ENCODE data around the gene DRG1.

DRG1 gene

GRCh38 chr22:31440681-31441080, 41.3 kb downstream of the DRG1 start:
- H3K4me3 ChIP-seq (replicated peaks; ENCODE audit: low read depth, low read length) = no peak overlapping the region
- TF ChIP-seq, protein P1, sequence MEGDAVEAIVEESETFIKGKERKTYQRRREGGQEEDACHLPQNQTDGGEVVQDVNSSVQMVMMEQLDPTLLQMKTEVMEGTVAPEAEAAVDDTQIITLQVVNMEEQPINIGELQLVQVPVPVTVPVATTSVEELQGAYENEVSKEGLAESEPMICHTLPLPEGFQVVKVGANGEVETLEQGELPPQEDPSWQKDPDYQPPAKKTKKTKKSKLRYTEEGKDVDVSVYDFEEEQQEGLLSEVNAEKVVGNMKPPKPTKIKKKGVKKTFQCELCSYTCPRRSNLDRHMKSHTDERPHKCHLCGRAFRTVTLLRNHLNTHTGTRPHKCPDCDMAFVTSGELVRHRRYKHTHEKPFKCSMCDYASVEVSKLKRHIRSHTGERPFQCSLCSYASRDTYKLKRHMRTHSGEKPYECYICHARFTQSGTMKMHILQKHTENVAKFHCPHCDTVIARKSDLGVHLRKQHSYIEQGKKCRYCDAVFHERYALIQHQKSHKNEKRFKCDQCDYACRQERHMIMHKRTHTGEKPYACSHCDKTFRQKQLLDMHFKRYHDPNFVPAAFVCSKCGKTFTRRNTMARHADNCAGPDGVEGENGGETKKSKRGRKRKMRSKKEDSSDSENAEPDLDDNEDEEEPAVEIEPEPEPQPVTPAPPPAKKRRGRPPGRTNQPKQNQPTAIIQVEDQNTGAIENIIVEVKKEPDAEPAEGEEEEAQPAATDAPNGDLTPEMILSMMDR (IDR thresholded peaks at IDR 0.05; ENCODE audit: low read length, missing control alignments) = no peak
- no peak for DNase-seq (ENCODE audit: low read depth)

GRCh38 chr22:31441652-31442051, 42.2 kb downstream of the DRG1 start:
- TF ChIP-seq, protein P1 (IDR thresholded peaks at IDR 0.05; ENCODE audit: low read length, missing control alignments) = no peak
- DNase-seq (ENCODE audit: low read depth) = no peak
- H3K4me3 ChIP-seq (replicated peaks; ENCODE audit: low read depth, low read length) = no peak overlapping the region

DNA sequence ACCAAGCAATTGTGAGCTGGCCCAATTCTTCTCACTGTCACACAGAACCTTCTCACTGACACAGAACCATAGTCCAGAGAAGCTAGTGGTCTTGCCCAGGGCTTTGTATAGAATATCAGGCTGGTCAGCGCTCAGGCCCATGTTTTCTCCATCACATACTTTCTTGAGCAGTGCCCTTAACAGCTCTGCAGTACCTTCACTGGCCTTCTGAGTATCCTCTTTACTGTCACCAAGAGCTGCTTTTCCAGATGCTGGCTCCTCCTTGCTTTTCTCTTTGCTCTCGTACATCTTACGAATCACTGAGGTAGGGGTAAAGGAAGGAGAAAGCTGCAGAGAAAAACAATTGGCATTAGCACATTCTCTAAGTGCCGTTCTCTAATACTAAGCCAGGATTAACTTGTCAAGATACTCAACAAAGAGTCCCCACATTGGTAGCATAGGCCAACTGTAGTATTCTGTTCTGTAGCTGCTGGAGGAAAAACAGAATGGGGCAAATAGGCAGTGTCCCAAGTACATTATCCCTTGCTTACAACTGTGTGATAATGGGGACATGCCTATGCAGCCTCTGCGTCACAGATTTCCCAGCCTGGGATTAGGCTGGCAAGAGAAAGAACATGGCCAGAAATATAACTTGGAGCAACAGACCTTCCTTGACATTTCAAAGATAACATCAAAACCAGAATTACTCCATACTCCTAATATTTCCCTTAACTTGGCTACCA, 43.5 kb downstream of the DRG1 start:
- DNase-seq (ENCODE audit: low read depth) = no peak
- TF ChIP-seq, protein P1 (IDR thresholded peaks at IDR 0.05; ENCODE audit: low read length, missing control alignments) = no peak
- H3K4me3 ChIP-seq (replicated peaks; ENCODE audit: low read depth, low read length) = no peak overlapping the region

DNA sequence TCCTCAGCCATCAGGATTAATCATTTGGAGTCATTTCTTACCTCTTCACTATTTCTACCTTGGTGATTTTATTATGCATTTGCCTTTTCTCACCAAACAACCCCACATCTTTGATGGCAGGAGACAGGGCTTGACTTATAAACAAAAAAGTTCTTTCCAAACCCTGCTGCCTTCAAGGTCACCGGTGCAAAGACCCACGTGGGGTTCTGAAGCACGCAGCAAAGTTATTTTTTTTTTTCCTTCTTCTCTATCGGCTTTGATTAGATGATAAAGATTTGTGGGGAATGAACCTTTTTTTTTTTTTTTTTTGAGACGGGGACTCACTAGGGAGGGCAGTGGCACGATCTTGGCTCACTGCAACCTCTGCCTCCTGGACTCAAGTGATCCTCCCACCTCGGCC, 44.1 kb downstream of the DRG1 start:
- no peak for DNase-seq (ENCODE audit: low read depth)
- no peak overlapping the region for H3K4me3 ChIP-seq (replicated peaks; ENCODE audit: low read depth, low read length)
- TF ChIP-seq, protein P1 (IDR thresholded peaks at IDR 0.05; ENCODE audit: low read length, missing control alignments) = no peak

- no peak overlapping the region for H3K4me3 ChIP-seq (replicated peaks; ENCODE audit: low read depth, low read length)
- DNase-seq (ENCODE audit: low read depth) = no peak
- TF ChIP-seq, protein P1 (IDR thresholded peaks at IDR 0.05; ENCODE audit: low read length, missing control alignments) = no peak
These were observed 46.2 kb downstream of the DRG1 start for GRCh38 chr22:31445642-31446041.

DNA sequence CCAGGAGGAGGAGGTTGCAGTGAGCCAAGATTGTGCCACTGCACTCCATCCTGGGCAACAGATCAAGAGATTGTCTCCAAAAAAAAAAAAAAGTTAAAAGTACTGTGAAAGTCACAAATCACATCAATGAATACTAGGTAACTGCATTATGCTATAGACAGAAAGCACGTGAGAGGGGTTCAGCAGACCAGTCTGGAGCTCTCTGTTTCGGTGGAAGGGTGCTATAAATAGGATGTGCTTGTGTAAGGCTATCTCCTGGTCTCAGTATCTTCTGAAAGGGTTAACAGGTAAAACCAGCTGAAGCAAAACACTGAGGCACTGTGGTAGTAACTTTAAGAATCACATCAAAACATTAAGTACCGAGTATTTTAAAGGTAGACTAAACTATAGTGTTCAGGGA, 46.8 kb downstream of the DRG1 start:
- TF ChIP-seq, protein P1 (IDR thresholded peaks at IDR 0.05; ENCODE audit: low read length, missing control alignments) = no peak
- no peak for DNase-seq (ENCODE audit: low read depth)
- H3K4me3 ChIP-seq (replicated peaks; ENCODE audit: low read depth, low read length) = no peak overlapping the region

- DNase-seq (ENCODE audit: low read depth) = no peak
- TF ChIP-seq, protein P1 (IDR thresholded peaks at IDR 0.05; ENCODE audit: low read length, missing control alignments) = no peak
- H3K4me3 ChIP-seq (replicated peaks; ENCODE audit: low read depth, low read length) = no peak overlapping the region
These were observed 47.4 kb downstream of the DRG1 start for GRCh38 chr22:31446767-31447166.

All from fibroblast of pulmonary artery (primary cell).